Measurements from ENCODE around the gene DCBLD1. TPM values are rescaled to one million over a fixed set of nuclear protein-coding genes. Genes with fewer than 3 reads are reported as not detected.

Gene DCBLD1
- total and polyA plus RNA-seq, 7 donors: 2.3 to 16.3 (median 6.8) TPM

DNA sequence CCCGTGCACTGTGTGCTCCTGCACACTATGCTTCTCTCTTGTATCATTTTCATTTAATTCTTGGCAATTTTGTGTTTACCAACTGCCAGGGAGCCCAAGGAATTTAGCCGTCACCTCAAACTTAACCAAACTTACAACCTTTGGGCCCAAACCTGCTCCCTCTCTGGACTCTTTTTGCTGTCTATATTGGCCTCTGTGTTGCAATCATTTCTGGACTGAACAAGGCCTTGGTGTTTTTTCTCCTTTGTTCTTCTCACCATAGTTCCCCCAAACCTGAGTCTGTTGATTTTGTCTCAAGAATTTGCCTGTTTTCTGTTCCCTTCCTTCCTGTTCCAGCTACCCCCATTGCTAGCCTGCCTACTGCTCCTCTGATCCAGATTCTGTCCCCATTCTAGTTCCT, 19.2 kb downstream of the DCBLD1 start:
- no peak for DNase-seq
- H3K4me1 ChIP-seq: peaks cover 0 to 8% (median 4%) of the 10 kb centered on the region in 4 donors
- TF ChIP-seq POLR2AphosphoS5 (IDR thresholded peaks at IDR 0.05) (no peak), EP300 (IDR thresholded peaks at IDR 0.05) (no peak), POLR2A (IDR thresholded peaks at IDR 0.05) (no peak), CTCF (IDR thresholded peaks at IDR 0.05) (no peak)
- WGBS, 2 donors: 71 to 74% methylated on average over 2 of the region's 2 CpGs
- no peaks in the 10 kb centered on the region for H3K9me3 ChIP-seq
- no peak overlapping the region for H3K4me3 ChIP-seq
- no peak overlapping the region for H3K27ac ChIP-seq
- intact Hi-C loops (cut with DNase I): no loop called here
- peaks cover 0 to 5% (median 0%) of the 10 kb centered on the region in 4 donors for H3K36me3 ChIP-seq
- H3K27me3 ChIP-seq: no peaks in the 10 kb centered on the region

GRCh38 chr6:117502580-117502979, 20.1 kb downstream of the DCBLD1 start:
- intact Hi-C loops (cut with DNase I): no loop called here
- Histone ChIP-seq H3K27ac (no peak overlapping the region), H3K4me1 (peaks cover 0 to 16% (median 7%) of the 10 kb centered on the region in 4 donors), H3K27me3 (no peaks in the 10 kb centered on the region), H3K4me3 (no peak overlapping the region), H3K9me3 (no peaks in the 10 kb centered on the region), H3K36me3 (peaks cover 0 to 5% (median 0%) of the 10 kb centered on the region in 4 donors)
- TF ChIP-seq CTCF (IDR thresholded peaks at IDR 0.05) (no peak), EP300 (IDR thresholded peaks at IDR 0.05) (no peak), POLR2A (IDR thresholded peaks at IDR 0.05) (no peak), POLR2AphosphoS5 (IDR thresholded peaks at IDR 0.05) (no peak)
- no peak for DNase-seq
- 86 to 93% methylated on average over 1 of the region's 1 CpG for WGBS, 2 donors

DNA sequence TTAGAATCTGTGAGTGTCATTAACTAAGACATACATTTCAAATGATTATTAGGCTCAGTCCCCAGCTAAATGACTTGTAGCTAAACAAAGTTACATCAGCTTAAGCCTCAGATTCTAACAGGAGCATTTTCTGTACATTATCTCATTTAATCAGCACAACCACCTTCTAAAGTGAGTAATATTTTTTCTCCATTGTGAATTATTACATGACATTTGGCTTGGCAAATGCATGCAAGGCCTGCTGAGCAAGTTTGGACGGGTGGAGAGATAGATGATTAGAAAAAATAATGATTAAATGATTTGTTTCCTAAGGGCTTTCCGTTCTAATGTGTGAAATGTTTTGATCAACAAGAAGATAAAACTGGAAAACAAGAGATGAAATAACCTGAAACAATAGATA, 20.7 kb downstream of the DCBLD1 start:
- 83 to 85% methylated on average over 2 of the region's 2 CpGs for WGBS, 2 donors
- H3K27ac ChIP-seq: no peak overlapping the region
- H3K36me3 ChIP-seq: peaks cover 0 to 5% (median 0%) of the 10 kb centered on the region in 4 donors
- H3K27me3 ChIP-seq: no peaks in the 10 kb centered on the region
- TF ChIP-seq CTCF (IDR thresholded peaks at IDR 0.05) (no peak), EP300 (IDR thresholded peaks at IDR 0.05) (no peak), POLR2A (IDR thresholded peaks at IDR 0.05) (no peak), POLR2AphosphoS5 (IDR thresholded peaks at IDR 0.05) (no peak)
- intact Hi-C loops (cut with DNase I): no loop called here
- peaks cover 0 to 16% (median 7%) of the 10 kb centered on the region in 4 donors for H3K4me1 ChIP-seq
- no peaks in the 10 kb centered on the region for H3K9me3 ChIP-seq
- DNase-seq: no peak
- no peak overlapping the region for H3K4me3 ChIP-seq

- DNase-seq: no peak
- H3K9me3 ChIP-seq: no peaks in the 10 kb centered on the region
- H3K4me1 ChIP-seq: peaks cover 0 to 16% (median 7%) of the 10 kb centered on the region in 4 donors
- no peak for TF ChIP-seq POLR2AphosphoS5 (IDR thresholded peaks at IDR 0.05)
- TF ChIP-seq CTCF (IDR thresholded peaks at IDR 0.05): no peak
- no peak for TF ChIP-seq EP300 (IDR thresholded peaks at IDR 0.05)
- TF ChIP-seq POLR2A (IDR thresholded peaks at IDR 0.05): no peak
- no peak overlapping the region for H3K27ac ChIP-seq
- 43 to 76% methylated on average over 7 of the region's 7 CpGs for WGBS, 2 donors
- H3K36me3 ChIP-seq: peaks cover 0 to 5% (median 0%) of the 10 kb centered on the region in 4 donors
- intact Hi-C loops (cut with DNase I): no loop called here
- no peak overlapping the region for H3K4me3 ChIP-seq
- H3K27me3 ChIP-seq: no peaks in the 10 kb centered on the region
Measured at GRCh38 chr6:117504478-117505144, 22.1 kb downstream of the DCBLD1 start.
